ENCODE results near the gene EMSY.

GRCh38 chr11:76579752-76580151, 134.9 kb downstream of the EMSY start:
- TF ChIP-seq CTCF (IDR thresholded peaks at IDR 0.05) (no peak), POLR2A (IDR thresholded peaks at IDR 0.05) (no peak), EP300 (IDR thresholded peaks at IDR 0.05; ENCODE audit: low read depth) (no peak)
